ENCODE measurements around the gene TP53I3.
"Not testable (repeated sequence)": the region's sequence is repeated elsewhere in the genome, so short reads cannot be mapped to it uniquely, and the experiment has no call there.

TP53I3 gene

DNA sequence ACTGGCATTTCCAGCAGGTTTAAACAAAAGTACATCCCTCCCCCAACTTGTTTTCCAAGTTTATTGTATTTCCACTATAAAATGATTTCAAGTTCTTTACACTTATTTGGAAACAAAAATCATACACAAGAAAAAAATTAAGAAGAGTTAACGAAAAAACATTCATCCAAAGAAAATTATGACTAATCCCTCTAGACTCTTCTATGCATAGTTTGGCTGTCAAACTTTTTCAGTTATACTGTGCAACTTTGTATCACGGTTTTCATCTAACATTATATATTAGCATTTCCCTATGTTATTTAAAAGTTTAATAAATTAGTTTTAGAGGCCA, 38.1 kb downstream of the TP53I3 start:
- peak overlapping the region; percentile 29 to 88 for H3K27ac ChIP-seq
- TF ChIP-seq, protein P1, sequence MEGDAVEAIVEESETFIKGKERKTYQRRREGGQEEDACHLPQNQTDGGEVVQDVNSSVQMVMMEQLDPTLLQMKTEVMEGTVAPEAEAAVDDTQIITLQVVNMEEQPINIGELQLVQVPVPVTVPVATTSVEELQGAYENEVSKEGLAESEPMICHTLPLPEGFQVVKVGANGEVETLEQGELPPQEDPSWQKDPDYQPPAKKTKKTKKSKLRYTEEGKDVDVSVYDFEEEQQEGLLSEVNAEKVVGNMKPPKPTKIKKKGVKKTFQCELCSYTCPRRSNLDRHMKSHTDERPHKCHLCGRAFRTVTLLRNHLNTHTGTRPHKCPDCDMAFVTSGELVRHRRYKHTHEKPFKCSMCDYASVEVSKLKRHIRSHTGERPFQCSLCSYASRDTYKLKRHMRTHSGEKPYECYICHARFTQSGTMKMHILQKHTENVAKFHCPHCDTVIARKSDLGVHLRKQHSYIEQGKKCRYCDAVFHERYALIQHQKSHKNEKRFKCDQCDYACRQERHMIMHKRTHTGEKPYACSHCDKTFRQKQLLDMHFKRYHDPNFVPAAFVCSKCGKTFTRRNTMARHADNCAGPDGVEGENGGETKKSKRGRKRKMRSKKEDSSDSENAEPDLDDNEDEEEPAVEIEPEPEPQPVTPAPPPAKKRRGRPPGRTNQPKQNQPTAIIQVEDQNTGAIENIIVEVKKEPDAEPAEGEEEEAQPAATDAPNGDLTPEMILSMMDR (IDR thresholded peaks at IDR 0.05): no peak
- peak overlapping the region; percentile 81 for H3K4me3 ChIP-seq
- no peak for DNase-seq (ENCODE audit: low spot score)

DNA sequence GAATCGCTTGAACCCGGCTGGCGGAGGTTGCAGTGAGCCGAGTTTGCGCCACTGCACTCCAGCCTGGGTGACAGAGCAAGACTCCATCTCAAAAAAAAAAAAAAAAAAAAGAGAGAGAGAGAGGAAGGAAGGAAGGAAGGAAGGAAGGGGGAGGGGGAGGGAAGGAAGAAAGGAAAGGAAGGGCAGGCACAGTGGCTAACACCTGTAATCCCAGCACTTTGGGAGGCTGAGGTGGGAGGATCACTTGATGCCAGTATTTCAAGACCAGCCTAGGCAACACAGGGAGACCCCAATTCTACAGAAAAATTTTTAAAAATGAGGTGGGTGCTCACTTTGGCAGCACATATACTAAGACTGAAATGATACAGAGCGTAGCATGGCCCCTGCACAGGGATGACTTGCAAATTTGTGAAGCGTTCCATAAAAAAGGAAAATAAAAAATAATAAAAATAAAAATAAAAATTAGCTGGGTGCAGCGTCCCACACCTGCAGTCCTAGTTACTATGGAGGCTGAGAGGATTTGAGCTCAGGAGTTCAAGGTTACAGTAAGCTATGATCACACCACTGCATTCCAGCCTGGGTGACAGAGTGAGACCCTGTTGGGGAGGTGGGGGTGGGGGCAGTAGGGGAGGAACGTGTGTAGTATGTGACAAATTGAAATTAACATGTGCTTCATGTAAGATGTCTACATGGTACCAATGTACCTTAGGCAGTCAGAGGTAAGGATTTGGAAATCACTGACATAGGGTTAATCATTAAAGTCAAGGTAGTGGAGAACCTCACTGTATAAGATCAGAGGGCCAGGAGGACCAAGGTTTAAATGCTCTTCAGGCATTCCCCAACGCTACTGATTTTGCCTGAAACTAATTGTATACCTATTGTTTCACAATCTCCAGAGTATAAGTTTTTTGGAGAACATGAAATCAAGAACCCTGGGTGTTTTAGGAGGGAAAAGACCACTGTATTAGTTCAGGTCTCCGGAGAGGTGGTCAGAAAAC, 38.8 kb downstream of the TP53I3 start:
- Histone ChIP-seq H3K4me3 (peak overlapping the region; percentile 81), H3K27ac (no peak overlapping the region)
- TF ChIP-seq, protein P1 (IDR thresholded peaks at IDR 0.05): no peak
- no peak for DNase-seq (ENCODE audit: low spot score)

GRCh38 chr2:24043133-24043532, 41.5 kb downstream of the TP53I3 start:
- DNase-seq (ENCODE audit: low spot score); H3K27ac ChIP-seq; H3K4me3 ChIP-seq: not testable (repeated sequence)

DNA sequence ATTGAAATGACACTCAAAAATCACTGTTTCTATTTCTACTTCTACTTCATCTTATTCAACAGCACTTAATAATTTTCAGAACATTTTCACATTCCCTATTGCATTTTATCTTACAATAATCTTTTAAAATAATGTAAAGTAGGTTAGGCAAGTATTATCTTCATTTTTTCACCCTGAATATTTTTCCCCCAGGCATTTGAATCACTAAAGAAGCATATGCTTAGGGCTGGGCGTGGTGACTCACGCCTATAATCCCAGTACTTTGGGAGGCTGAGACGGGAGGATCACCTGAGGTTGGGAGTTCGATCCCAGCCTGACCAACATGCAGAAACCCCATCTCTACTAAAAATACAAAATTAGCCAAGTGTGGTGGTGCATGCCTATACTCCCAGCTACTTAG, 44.1 kb downstream of the TP53I3 start:
- TF ChIP-seq, protein P1 (IDR thresholded peaks at IDR 0.05): no peak
- H3K27ac ChIP-seq: no peak overlapping the region
- no peak overlapping the region for H3K4me3 ChIP-seq
- no peak for DNase-seq (ENCODE audit: low spot score)

DNA sequence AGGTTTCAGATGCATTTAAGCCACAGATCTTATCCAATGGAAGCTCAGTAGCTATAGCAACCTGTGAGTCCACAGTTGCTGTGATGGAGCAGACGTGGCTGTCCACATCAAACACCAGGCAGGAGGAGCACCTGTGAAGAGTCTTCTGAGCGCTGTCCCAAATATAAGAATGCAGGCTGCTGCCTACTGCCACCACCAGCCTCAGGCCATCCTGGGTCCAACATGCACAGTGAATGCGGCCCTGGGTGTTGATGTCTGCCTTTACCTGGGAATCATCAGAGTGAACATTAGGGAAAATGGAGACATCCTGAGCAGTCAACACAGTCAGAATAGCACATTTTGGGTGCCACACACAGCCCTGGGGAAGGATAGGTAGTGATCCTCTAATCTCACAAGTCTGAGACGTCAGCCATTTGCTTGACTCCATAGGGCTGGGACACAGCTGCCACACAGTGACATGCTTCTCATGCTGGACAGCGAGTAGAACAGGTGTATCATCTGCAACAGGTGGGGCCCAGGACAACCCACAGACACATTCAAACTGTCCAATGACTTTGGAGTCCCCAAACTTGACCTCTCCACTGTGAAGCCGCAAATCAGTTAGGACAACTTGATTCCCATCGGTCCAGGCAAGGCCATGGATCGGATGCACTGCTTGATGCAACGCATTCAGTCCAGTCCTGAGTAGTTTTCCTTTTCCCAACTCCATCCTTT, 45.7 kb downstream of the TP53I3 start:
- DNase-seq (ENCODE audit: low spot score): no peak
- TF ChIP-seq, protein P1 (IDR thresholded peaks at IDR 0.05): no peak
- no peak overlapping the region for H3K27ac ChIP-seq
- H3K4me3 ChIP-seq: no peak overlapping the region

Data from coronary artery (tissue), 2 donors.